GM18526 (cell line): Measurements from ENCODE around the gene SFMBT1.

ENCODE experiments used
- POLR2A ChIP-seq: IDR thresholded peaks from 3 replicates; pipeline ENCODE4 v1.6.1; 2011; ENCODE audit not compliant: insufficient read length; ENCODE audit errors: extremely low read depth

Gene SFMBT1

GRCh38 chr3:52986938-52987337, 58.9 kb downstream of the SFMBT1 start:
- no peak for TF ChIP-seq POLR2A

- TF ChIP-seq POLR2A: no peak
Observed at GRCh38 chr3:52986049-52986448, 59.8 kb downstream of the SFMBT1 start.

GRCh38 chr3:52983828-52984227, 62.0 kb downstream of the SFMBT1 start:
- TF ChIP-seq POLR2A: no peak

DNA sequence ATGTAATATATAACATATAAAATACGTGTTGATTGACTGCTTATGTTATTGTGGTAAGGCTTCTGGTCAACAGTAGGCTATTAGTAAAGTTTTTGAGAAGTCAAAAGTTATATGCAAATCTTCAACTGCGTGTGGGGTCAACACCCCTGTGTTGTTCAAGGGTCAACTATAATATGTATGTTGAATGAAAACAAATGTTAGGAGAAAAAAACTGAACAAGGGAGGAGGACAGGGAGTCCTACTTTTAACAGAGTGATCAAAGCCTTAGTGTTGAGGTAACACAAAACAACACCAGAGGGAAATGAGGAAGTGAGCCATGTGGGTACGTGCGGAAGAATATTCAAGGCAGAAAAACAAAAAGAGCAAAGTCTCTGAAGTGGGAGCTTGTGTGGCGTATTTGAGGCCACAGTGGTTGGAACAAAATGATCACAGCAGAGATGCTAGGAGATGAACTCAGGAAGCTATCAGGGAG, 62.5 kb downstream of the SFMBT1 start:
- no peak for TF ChIP-seq POLR2A

DNA sequence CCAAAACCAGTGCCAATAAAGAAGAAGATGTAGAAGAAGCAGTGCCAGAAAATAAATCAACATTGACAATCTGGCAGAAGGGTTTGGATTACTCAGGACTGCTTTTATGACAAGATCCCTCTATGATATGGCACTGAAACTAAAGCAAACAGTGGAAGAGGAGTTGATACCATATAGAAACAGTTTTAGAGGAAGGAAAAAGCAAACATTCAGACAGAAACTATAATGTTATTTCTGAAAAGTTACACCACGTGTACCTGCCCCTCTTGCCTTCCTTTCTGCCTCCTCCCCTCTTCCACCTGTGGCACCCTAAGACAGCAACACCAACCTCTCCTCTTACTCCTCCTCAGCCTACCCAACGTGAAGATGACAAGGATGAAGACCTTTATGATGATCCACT, 63.0 kb downstream of the SFMBT1 start:
- TF ChIP-seq POLR2A: no peak

GRCh38 chr3:52979190-52979983, 66.5 kb downstream of the SFMBT1 start:
- TF ChIP-seq POLR2A: no peak

GRCh38 chr3:52978109-52978754, 67.6 kb downstream of the SFMBT1 start:
- TF ChIP-seq POLR2A: no peak

DNA sequence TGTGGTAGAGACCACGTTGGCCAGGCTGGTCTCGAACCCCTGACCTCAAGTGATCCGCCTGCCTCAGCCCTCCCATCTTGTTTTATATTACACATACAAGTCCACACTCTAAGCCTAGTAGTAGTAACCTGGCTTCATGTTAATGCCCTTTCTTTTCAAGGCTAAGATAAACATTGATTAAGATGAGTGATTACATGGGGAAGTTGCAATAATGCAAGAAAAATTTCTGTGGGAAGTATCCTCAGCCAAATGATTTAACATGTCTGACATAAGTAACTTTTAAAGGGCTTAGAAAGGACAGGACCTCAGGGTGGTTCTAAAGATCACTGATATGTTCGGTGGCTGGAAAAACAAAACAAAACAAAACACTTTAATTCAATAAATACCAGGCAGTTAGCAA, 72.1 kb downstream of the SFMBT1 start:
- TF ChIP-seq POLR2A: no peak

GRCh38 chr3:52971895-52972294, 74.0 kb downstream of the SFMBT1 start:
- no peak for TF ChIP-seq POLR2A

GRCh38 chr3:52967398-52967797, 78.5 kb downstream of the SFMBT1 start:
- TF ChIP-seq POLR2A: no peak

- TF ChIP-seq POLR2A: no peak
Observed at GRCh38 chr3:52962160-52962559, 83.7 kb downstream of the SFMBT1 start.

- TF ChIP-seq POLR2A: no peak
Observed at GRCh38 chr3:52959773-52960172, 86.1 kb downstream of the SFMBT1 start.

GRCh38 chr3:52939600-52939999, 106.3 kb downstream of the SFMBT1 start:
- TF ChIP-seq POLR2A: no peak

DNA sequence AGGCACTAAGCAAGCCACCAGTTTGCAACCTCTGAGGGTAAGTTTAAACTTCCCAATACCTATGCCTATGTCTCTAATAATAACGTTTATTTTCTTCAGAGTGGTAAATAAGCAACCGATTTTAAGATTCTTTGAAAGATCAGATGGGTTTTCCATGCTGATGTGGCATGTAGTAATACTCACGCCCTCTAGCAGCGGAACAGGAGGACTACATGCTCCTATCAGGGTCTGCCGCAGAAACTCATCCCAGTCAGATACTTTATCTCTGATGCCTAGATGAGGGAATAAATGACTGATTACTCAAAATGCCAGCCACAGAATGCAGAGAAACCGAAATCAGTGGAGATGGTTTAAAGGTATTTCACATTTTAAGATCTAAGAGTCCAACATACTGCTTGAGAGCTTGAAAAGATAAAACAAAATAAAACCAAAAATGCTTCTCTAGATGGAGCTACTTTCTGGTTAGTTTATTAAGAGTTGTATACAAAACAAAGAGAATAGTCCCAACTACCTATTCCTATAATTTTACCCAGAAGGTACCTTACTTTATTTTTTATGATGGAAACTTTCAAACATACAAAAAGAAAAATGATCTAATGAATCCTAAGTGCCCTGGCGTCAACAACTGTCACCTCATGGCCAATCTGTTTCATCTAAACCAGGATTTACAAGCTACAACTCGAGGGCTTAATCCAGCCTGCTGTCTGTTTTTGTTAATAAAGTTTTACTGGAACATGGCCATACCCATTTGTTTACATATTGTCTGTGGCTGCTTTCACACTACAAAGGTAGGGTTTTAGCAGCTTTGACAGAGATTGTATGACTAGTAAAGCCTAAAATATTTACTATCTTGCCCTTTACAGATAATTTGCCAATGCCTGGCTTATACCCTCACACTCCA, 111.0 kb downstream of the SFMBT1 start:
- TF ChIP-seq POLR2A: no peak

- no peak for TF ChIP-seq POLR2A
Observed at GRCh38 chr3:52931889-52932288, 114.0 kb downstream of the SFMBT1 start.
